OCI-LY3 (cell line): ENCODE data around the gene ACTL6B.
A peak's percentile ranks its signal among the peaks of the same experiment; 100 is the strongest.

Experiments used
- EZH2phosphoT487 ChIP-seq: fragments of 200-600 bp; shearing (Covaris generic); IDR thresholded peaks from 2 replicates; pipeline ENCODE4 v1.6.1; 2018; ENCODE audit warnings: antibody characterized with exemption, mixed run types, low read depth
- TF ChIP-seq, protein P1 (sequence below): fragments of 200-600, 300-600 bp; sonication (generic); IDR thresholded peaks from 2 replicates; pipeline ENCODE4 v1.5.1; 2014; ENCODE audit warnings: antibody characterized with exemption, low read length, low read depth

- TF ChIP-seq, protein P1, sequence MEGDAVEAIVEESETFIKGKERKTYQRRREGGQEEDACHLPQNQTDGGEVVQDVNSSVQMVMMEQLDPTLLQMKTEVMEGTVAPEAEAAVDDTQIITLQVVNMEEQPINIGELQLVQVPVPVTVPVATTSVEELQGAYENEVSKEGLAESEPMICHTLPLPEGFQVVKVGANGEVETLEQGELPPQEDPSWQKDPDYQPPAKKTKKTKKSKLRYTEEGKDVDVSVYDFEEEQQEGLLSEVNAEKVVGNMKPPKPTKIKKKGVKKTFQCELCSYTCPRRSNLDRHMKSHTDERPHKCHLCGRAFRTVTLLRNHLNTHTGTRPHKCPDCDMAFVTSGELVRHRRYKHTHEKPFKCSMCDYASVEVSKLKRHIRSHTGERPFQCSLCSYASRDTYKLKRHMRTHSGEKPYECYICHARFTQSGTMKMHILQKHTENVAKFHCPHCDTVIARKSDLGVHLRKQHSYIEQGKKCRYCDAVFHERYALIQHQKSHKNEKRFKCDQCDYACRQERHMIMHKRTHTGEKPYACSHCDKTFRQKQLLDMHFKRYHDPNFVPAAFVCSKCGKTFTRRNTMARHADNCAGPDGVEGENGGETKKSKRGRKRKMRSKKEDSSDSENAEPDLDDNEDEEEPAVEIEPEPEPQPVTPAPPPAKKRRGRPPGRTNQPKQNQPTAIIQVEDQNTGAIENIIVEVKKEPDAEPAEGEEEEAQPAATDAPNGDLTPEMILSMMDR = peak; percentile 26
- no peak for TF ChIP-seq EZH2phosphoT487
Measured at GRCh38 chr7:100612730-100613390, 43.4 kb downstream of the ACTL6B start.
